HepG2 (cell line): ENCODE results near the gene ARHGEF10L. TPM values are rescaled to one million over a fixed set of nuclear protein-coding genes. Genes with fewer than 3 reads are reported as not detected.

ENCODE experiments used
- ARID4A ChIP-seq: sonication (generic); formaldehyde crosslinking; IDR thresholded peaks from 2 replicates; pipeline ENCODE4 v1.5.0; 2020; ENCODE audit warnings: mild to moderate bottlenecking, missing genetic modification reagents, borderline replicate concordance
- ATF2 ChIP-seq: sonication (generic); formaldehyde crosslinking; IDR thresholded peaks from 2 replicates; pipeline ENCODE4 v1.4.0; 2020; ENCODE audit warnings: missing genetic modification reagents
- BHLHE40 ChIP-seq: IDR thresholded peaks from 2 replicates; pipeline ENCODE4 v1.6.1; 2011; ENCODE audit warnings: low read length, improper control_type of control experiment
- CENPT ChIP-seq: sonication (generic); formaldehyde crosslinking; IDR thresholded peaks from 2 replicates; pipeline ENCODE4 v1.8.0; 2022; ENCODE audit warnings: low read depth, mild to moderate bottlenecking, moderate library complexity, missing genetic modification reagents
- FOXJ3 ChIP-seq: sonication (generic); formaldehyde crosslinking; IDR thresholded peaks from 2 replicates; pipeline ENCODE4 v1.4.0; 2020; ENCODE audit warnings: missing genetic modification reagents, mild to moderate bottlenecking, borderline replicate concordance
- HNF1A ChIP-seq, 2 experiments: sonication (generic) in 1 of 2; formaldehyde crosslinking in 1 of 2; IDR thresholded peaks; 2 replicates each; pipeline versions ENCODE4 v1.4.0 to v1.6.1; 2016 to 2020; ENCODE audit warnings: borderline replicate concordance in 1 of 2, low read depth in 1 of 2, mild to moderate bottlenecking in 1 of 2, missing genetic modification reagents in 1 of 2
- MEIS1 ChIP-seq: sonication (generic); formaldehyde crosslinking; IDR thresholded peaks from 2 replicates; pipeline ENCODE4 v1.9.0; 2021; ENCODE audit warnings: mild to moderate bottlenecking, missing genetic modification reagents, moderate library complexity, borderline replicate concordance
- MYC ChIP-seq: sonication (generic); formaldehyde crosslinking; IDR thresholded peaks from 2 replicates; pipeline ENCODE4 v1.9.0; 2021; ENCODE audit warnings: missing genetic modification reagents, borderline replicate concordance
- NONO ChIP-seq, 2 experiments: fragments of 450-650 bp in 1 of 2; sonication (generic) in 1 of 2; formaldehyde crosslinking in 1 of 2; IDR thresholded peaks in 1 of 2; conservative IDR thresholded peaks in 1 of 2; 2 replicates each; pipeline versions ENCODE4 v1.6.1 to v1.8.0; 2017 to 2022; ENCODE audit warnings: mild to moderate bottlenecking in 1 of 2, missing genetic modification reagents in 1 of 2, moderate library complexity in 1 of 2
- PHF5A ChIP-seq: IDR thresholded peaks from one replicate; pipeline ENCODE4 v1.6.1; 2018; ENCODE audit warnings: low read depth, missing genetic modification reagents; ENCODE audit not compliant: unreplicated experiment
- PITX1 ChIP-seq: sonication (generic); formaldehyde crosslinking; IDR thresholded peaks from 2 replicates; pipeline ENCODE4 v1.5.1; 2020; ENCODE audit warnings: mild to moderate bottlenecking, missing genetic modification reagents
- PLSCR1 ChIP-seq: sonication (generic); formaldehyde crosslinking; IDR thresholded peaks from 2 replicates; pipeline ENCODE4 v1.5.0; 2020; ENCODE audit warnings: missing genetic modification reagents, mild to moderate bottlenecking, borderline replicate concordance
- SOX13 ChIP-seq, 3 experiments: fragments of 450-650 bp in 1 of 3; sonication (generic) in 1 of 3; formaldehyde crosslinking in 1 of 3; IDR thresholded peaks in 2 of 3; conservative IDR thresholded peaks in 1 of 3; 2 replicates each; pipeline versions ENCODE4 v1.5.0 to v1.6.1; 2016 to 2020; ENCODE audit warnings: antibody characterized with exemption in 1 of 3, mild to moderate bottlenecking in 1 of 3, missing compliant biosample characterization in 1 of 3, missing genetic modification reagents in 1 of 3, moderate library complexity in 1 of 3
- TEAD3 ChIP-seq: optimal IDR thresholded peaks from 2 replicates; pipeline ENCODE3; 2016; ENCODE audit warnings: borderline replicate concordance
- polyA plus RNA-seq, 8 experiments: library from polyadenylated mRNA; depleted of rRNA in 3 of 8; stranded (reverse) in 7 of 8; unstranded in 1 of 8; fragments of >200 nt; fragmentation: Illumina TruSeq in 4 of 8; extraction: Trizol in 4 of 8; gene quantifications; 2 replicates each; pipeline versions ENCODE4 v1.2.1 to v1.2.3, GENCODE V29; 2011 to 2016; ENCODE audit warnings: low read depth in 4 of 8, missing spikeins in 1 of 8, mixed read lengths in 1 of 8; ENCODE audit not compliant: insufficient read depth in 1 of 8
- total RNA-seq, 5 experiments: library from RNA; depleted of rRNA; stranded (reverse); fragments of >200 nt; fragmentation: Illumina TruSeq; extraction: Trizol; gene quantifications; 2 replicates each; pipeline ENCODE4 v1.2.3, GENCODE V29; 2016; ENCODE audit warnings: low read depth in 1 of 5

Gene ARHGEF10L
- total and polyA plus RNA-seq, 2 of the 13 experiments (the other 11 are each of a cell fraction or from before 2014, with no cell fraction given) = 46.5 to 78.3 TPM

GRCh38 chr1:17588048-17588871, 48.8 kb downstream of the ARHGEF10L start (continued):
- no peak; the same call in 1 of the 2 replicates for TF ChIP-seq SOX13 (IDR thresholded peaks at IDR 0.05)
- TF ChIP-seq SOX13 (CRISPR knock-in tag; conservative IDR thresholded peaks at IDR 0.05 in 1 of 2, IDR thresholded peaks at IDR 0.05 in 1 of 2) = peak in 1 of 2 experiments; percentile 74; a peak in 2 of 4 replicates
- TF ChIP-seq MYC = peak; percentile 66; the same call in 1 of the 2 replicates
- 0 out of 2 replicates have a peak, but pooled peaks have one; percentile 39 for TF ChIP-seq HNF1A (IDR thresholded peaks at IDR 0.05; ENCODE audit: low read depth)
- TF ChIP-seq HNF1A (CRISPR knock-in tag; IDR thresholded peaks at IDR 0.05; ENCODE audit: borderline replicate concordance) = peak; percentile 85; the same call in 1 of the 2 replicates
- no peak for TF ChIP-seq NONO (IDR thresholded peaks at IDR 0.05)
- peak; percentile 84 for TF ChIP-seq NONO (CRISPR knock-in tag; conservative IDR thresholded peaks at IDR 0.05)
- peak; percentile 86 for TF ChIP-seq ARID4A (CRISPR knock-in tag)
- TF ChIP-seq MEIS1 (CRISPR knock-in tag) = no peak; the same call in 1 of the 2 replicates
- TF ChIP-seq CENPT (CRISPR knock-in tag) = no peak
- TF ChIP-seq ATF2 (CRISPR knock-in tag) = peak; percentile 56; the same call in 1 of the 2 replicates
- TF ChIP-seq PITX1 (CRISPR knock-in tag) = peak; percentile 74
- TF ChIP-seq FOXJ3 (CRISPR knock-in tag) = no peak; the same call in 1 of the 2 replicates
- TF ChIP-seq PHF5A (CRISPR knock-in tag) = peak; percentile 59
- no peak for TF ChIP-seq PLSCR1
- peak; percentile 57; the same call in 1 of the 2 replicates for TF ChIP-seq BHLHE40
- TF ChIP-seq TEAD3 (CRISPR knock-in tag) = peak; percentile 75
